Tibial nerve (tissue), 4 donors: ENCODE data around the gene MED16.

Source experiments
- CTCF ChIP-seq, 5 experiments: fragments of 200-600 bp in 3 of 5; fragments of 450-650 bp in 2 of 5; sonication (generic) in 3 of 5; IDR thresholded peaks; one replicate each; pipeline ENCODE4 v1.5.1; 2016 to 2019; ENCODE audit warnings: antibody characterized with exemption in 5 of 5, mild to moderate bottlenecking in 3 of 5, moderate library complexity in 2 of 5
- EP300 ChIP-seq, 2 donors: sonication (generic); formaldehyde crosslinking; IDR thresholded peaks; one replicate each; pipeline ENCODE4 v1.6.1; 2017; ENCODE audit warnings: antibody characterized with exemption in 2 of 2, mild to moderate bottlenecking in 1 of 2
- POLR2A ChIP-seq, 2 donors: fragments of 450-650 bp; IDR thresholded peaks; one replicate each; pipeline ENCODE4 v1.6.1; 2017; ENCODE audit warnings: antibody characterized with exemption in 2 of 2, mild to moderate bottlenecking in 2 of 2, moderate library complexity in 2 of 2

- TF ChIP-seq CTCF (IDR thresholded peaks at IDR 0.05) (no peak), POLR2A (IDR thresholded peaks at IDR 0.05) (no peak), EP300 (IDR thresholded peaks at IDR 0.05) (peak in 1 of 2 donors; percentile 9)
Observed at GRCh38 chr19:870963-871401, 22.0 kb downstream of the MED16 start.
